WTC11 (cell line): ENCODE results near the gene TRNP1. TPM values are rescaled to one million over a fixed set of nuclear protein-coding genes. Genes with fewer than 3 reads are reported as not detected.

Experiments
- ATAC-seq: fragments of 200-7000 bp; cut with Tn5 transposase; 2 replicates; pipeline ENCODE4 v1.10.0; 2021; ENCODE audit warnings: mild to moderate bottlenecking, moderate library complexity
- CTCF ChIA-PET: fragments of 300-600 bp; sonication (Branson Sonifier 250); formaldehyde crosslinking; loops from one replicate; lab custom pipeline; 2021; ENCODE audit warnings: antibody characterized with exemption; lab: Charles Lee
- POLR2A ChIA-PET: fragments of 350-600 bp; sonication (Branson Sonifier 250); formaldehyde crosslinking; loops from one replicate; lab custom pipeline; 2021; ENCODE audit warnings: antibody characterized with exemption; lab: Charles Lee
- DNase-seq: peaks from one replicate; pipeline ENCODE4 v3.0.0; 2021; ENCODE audit warnings: low spot score
- H3K27ac Mint-ChIP-seq: 2 replicates; pipeline ENCODE4 v1.8.0; 2021; ENCODE audit warnings: mixed read lengths
- H3K27me3 Mint-ChIP-seq: 2 replicates; pipeline ENCODE4 v1.8.0; 2021; ENCODE audit warnings: low read depth, mild to moderate bottlenecking, moderate library complexity, mixed read lengths
- H3K36me3 Mint-ChIP-seq: 2 replicates; pipeline ENCODE4 v1.8.0; 2021; ENCODE audit warnings: mixed read lengths
- H3K4me1 Mint-ChIP-seq: 2 replicates; pipeline ENCODE4 v1.8.0; 2022; ENCODE audit warnings: mixed read lengths
- H3K4me3 Mint-ChIP-seq: 2 replicates; pipeline ENCODE4 v1.8.0; 2021; ENCODE audit warnings: mild to moderate bottlenecking, moderate library complexity, mixed read lengths
- H3K9me3 Mint-ChIP-seq: 2 replicates; pipeline ENCODE4 v1.8.0; 2021; ENCODE audit warnings: mixed read lengths
- AR ChIP-seq: fragments of 250-450 bp; sonication (Bioruptor Pico); IDR thresholded peaks from 2 replicates; pipeline ENCODE4 v1.9.0; 2021; ENCODE audit warnings: mild to moderate bottlenecking
- ARID4B ChIP-seq: sonication (generic); formaldehyde crosslinking; IDR thresholded peaks from 2 replicates; pipeline ENCODE4 v1.8.0; 2023; ENCODE audit warnings: missing genetic modification reagents, mild to moderate bottlenecking, borderline replicate concordance
- CDX4 ChIP-seq: fragments of 250-450 bp; sonication (Bioruptor Pico); IDR thresholded peaks from 2 replicates; pipeline ENCODE4 v1.9.0; 2021; ENCODE audit warnings: moderate library complexity, mild to moderate bottlenecking, inconsistent platforms, borderline replicate concordance
- CREB1 ChIP-seq: sonication (generic); formaldehyde crosslinking; IDR thresholded peaks from 2 replicates; pipeline ENCODE4 v1.8.0; 2023; ENCODE audit warnings: mild to moderate bottlenecking, missing genetic modification reagents
- E2F1 ChIP-seq: sonication (generic); formaldehyde crosslinking; IDR thresholded peaks from 2 replicates; pipeline ENCODE4 v1.8.0; 2022; ENCODE audit warnings: mild to moderate bottlenecking, missing genetic modification reagents
- E2F5 ChIP-seq: sonication (generic); formaldehyde crosslinking; IDR thresholded peaks from 2 replicates; pipeline ENCODE4 v1.8.1; 2022; ENCODE audit warnings: mild to moderate bottlenecking, moderate library complexity, missing genetic modification reagents
- EMX1 ChIP-seq: fragments of 250-450 bp; sonication (Bioruptor Pico); IDR thresholded peaks from 2 replicates; pipeline ENCODE4 v1.8.0; 2021; ENCODE audit warnings: mild to moderate bottlenecking
- ETV6 ChIP-seq: sonication (generic); formaldehyde crosslinking; IDR thresholded peaks from 2 replicates; pipeline ENCODE4 v1.8.1; 2022; ENCODE audit warnings: mild to moderate bottlenecking, missing genetic modification reagents
- FOXK1 ChIP-seq: sonication (generic); formaldehyde crosslinking; IDR thresholded peaks from 2 replicates; pipeline ENCODE4 v1.8.0; 2022; ENCODE audit warnings: mild to moderate bottlenecking, moderate library complexity, missing genetic modification reagents
- FOXP1 ChIP-seq: sonication (generic); formaldehyde crosslinking; IDR thresholded peaks from 2 replicates; pipeline ENCODE4 v1.8.0; 2022; ENCODE audit warnings: missing genetic modification reagents, mild to moderate bottlenecking, moderate library complexity, borderline replicate concordance
- GABPB1 ChIP-seq: sonication (generic); formaldehyde crosslinking; IDR thresholded peaks from 2 replicates; pipeline ENCODE4 v1.8.1; 2023; ENCODE audit warnings: mild to moderate bottlenecking, missing genetic modification reagents
- JAZF1 ChIP-seq: fragments of 250-450 bp; sonication (Bioruptor Pico); IDR thresholded peaks from 2 replicates; pipeline ENCODE4 v1.9.0; 2021; ENCODE audit warnings: moderate library complexity, mild to moderate bottlenecking, inconsistent platforms
- PRDM15 ChIP-seq: sonication (generic); formaldehyde crosslinking; IDR thresholded peaks from 2 replicates; pipeline ENCODE4 v1.8.0; 2022; ENCODE audit warnings: missing genetic modification reagents
- TCF7 ChIP-seq: sonication (generic); formaldehyde crosslinking; IDR thresholded peaks from 2 replicates; pipeline ENCODE4 v1.8.0; 2022; ENCODE audit warnings: mild to moderate bottlenecking, low read depth, missing genetic modification reagents, moderate library complexity
- TEAD4 ChIP-seq: sonication (generic); formaldehyde crosslinking; IDR thresholded peaks from 2 replicates; pipeline ENCODE4 v1.8.0; 2022; ENCODE audit warnings: mild to moderate bottlenecking, missing genetic modification reagents
- USF1 ChIP-seq: sonication (generic); formaldehyde crosslinking; IDR thresholded peaks from 2 replicates; pipeline ENCODE4 v1.8.0; 2022; ENCODE audit warnings: mild to moderate bottlenecking, missing genetic modification reagents
- ZBTB21 ChIP-seq: sonication (generic); formaldehyde crosslinking; IDR thresholded peaks from 2 replicates; pipeline ENCODE4 v1.8.1; 2023; ENCODE audit warnings: mild to moderate bottlenecking, missing genetic modification reagents, borderline replicate concordance
- ZNF396 ChIP-seq: fragments of 250-450 bp; sonication (Bioruptor Pico); IDR thresholded peaks from 2 replicates; pipeline ENCODE4 v1.8.0; 2021; ENCODE audit warnings: mild to moderate bottlenecking, moderate library complexity, borderline replicate concordance
- ZNF423 ChIP-seq: fragments of 250-450 bp; sonication (Bioruptor Pico); IDR thresholded peaks from 2 replicates; pipeline ENCODE4 v2.1.2; 2022; ENCODE audit warnings: mild to moderate bottlenecking, moderate library complexity
- total RNA-seq: library from RNA; stranded (reverse); gene quantifications from 3 replicates; pipeline ENCODE4 v1.2.3, GENCODE V29; 2021

Gene TRNP1
- total RNA-seq, 1 experiment from 2014 or later: 37.6 TPM

GRCh38 chr1:27037518-27037917, 44.0 kb downstream of the TRNP1 start (continued):
- TF ChIP-seq AR (CRISPR knock-in tag) (no peak), CDX4 (CRISPR knock-in tag) (no peak), FOXP1 (CRISPR knock-in tag) (no peak), E2F1 (no peak)

- CTCF ChIA-PET: no interaction called here
- no peak for ATAC-seq
- TF ChIP-seq E2F5 (CRISPR knock-in tag) (no peak), TEAD4 (CRISPR knock-in tag) (no peak), ETV6 (CRISPR knock-in tag) (no peak), PRDM15 (CRISPR knock-in tag) (no peak), GABPB1 (no peak), USF1 (CRISPR knock-in tag) (no peak), TCF7 (CRISPR knock-in tag) (no peak), FOXK1 (no peak), CREB1 (no peak), E2F1 (no peak), ZBTB21 (CRISPR knock-in tag) (no peak), JAZF1 (CRISPR knock-in tag) (no peak), EMX1 (CRISPR knock-in tag) (no peak), ZNF396 (no peak), ARID4B (no peak), ZNF423 (CRISPR knock-in tag) (no peak)
These were observed 44.5 kb downstream of the TRNP1 start for GRCh38 chr1:27038020-27038419.

More at GRCh38 chr1:27038020-27038419, 44.5 kb downstream of the TRNP1 start:
- POLR2A ChIA-PET: no interaction called here
- no peak overlapping the region for H3K27ac Mint-ChIP-seq
- no peaks in the 10 kb centered on the region for H3K36me3 Mint-ChIP-seq
- no peaks in the 10 kb centered on the region for H3K9me3 Mint-ChIP-seq
- DNase-seq: no peak
- no peaks in the 10 kb centered on the region for H3K27me3 Mint-ChIP-seq
- peaks cover 58% of the 10 kb centered on the region for H3K4me1 Mint-ChIP-seq
- H3K4me3 Mint-ChIP-seq: no peak overlapping the region
